Measurements from ENCODE around the gene OMG.
"Not testable (repeated sequence)": the region's sequence is repeated elsewhere in the genome, so short reads cannot be mapped to it uniquely, and the experiment has no call there.

Gene OMG, protein sequence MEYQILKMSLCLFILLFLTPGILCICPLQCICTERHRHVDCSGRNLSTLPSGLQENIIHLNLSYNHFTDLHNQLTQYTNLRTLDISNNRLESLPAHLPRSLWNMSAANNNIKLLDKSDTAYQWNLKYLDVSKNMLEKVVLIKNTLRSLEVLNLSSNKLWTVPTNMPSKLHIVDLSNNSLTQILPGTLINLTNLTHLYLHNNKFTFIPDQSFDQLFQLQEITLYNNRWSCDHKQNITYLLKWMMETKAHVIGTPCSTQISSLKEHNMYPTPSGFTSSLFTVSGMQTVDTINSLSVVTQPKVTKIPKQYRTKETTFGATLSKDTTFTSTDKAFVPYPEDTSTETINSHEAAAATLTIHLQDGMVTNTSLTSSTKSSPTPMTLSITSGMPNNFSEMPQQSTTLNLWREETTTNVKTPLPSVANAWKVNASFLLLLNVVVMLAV

GRCh38 chr17:31297090-31297489 lies at the start of gene OMG:
OMG (minus strand) TSS chr17:31297239; CDS start chr17:31296331, 908 bp downstream.
- DNase-seq (ENCODE audit: low read depth), result no peak

- not testable (repeated sequence) for DNase-seq (ENCODE audit: low read depth)
Observed at GRCh38 chr17:31345191-31345747, 48.2 kb upstream of the OMG start.

DNA sequence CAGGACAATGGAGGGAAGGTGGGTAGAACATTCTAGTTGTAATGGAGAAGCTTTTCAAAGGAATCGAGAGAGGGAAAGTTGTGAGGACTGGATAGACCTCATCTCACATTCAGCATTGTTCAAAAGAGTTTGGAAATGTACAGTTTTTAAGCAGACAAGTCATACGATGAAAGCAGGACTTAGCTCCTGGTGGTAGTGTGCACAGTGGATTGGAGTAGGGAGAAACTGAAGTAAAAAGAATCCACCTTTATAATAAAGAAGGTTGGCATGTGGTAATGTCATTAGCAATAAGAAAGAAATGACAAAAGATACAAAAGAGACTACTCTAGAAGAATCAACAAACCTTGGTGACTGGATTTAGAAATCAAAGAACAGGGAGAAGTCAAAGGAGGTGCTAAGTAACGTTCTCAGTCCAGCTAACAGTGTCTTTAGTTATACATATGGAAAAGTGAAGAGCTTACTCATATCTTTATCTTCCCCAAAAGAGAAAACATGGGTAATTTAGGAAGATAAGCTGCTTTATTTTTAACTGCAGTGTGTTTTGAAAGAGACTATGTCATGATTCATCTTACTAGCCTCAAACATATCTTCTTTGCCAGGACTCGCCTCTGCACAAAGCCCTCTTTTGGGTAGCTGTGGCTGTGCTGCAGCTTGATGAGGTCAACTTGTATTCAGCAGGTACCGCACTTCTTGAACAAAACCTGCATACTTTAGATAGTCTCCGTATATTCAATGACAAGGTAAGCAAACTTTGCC lies 43.0 kb upstream of the OMG start:
- peak; percentile 84 for DNase-seq (ENCODE audit: low read depth)

GRCh38 chr17:31329221-31329620 lies 32.2 kb upstream of the OMG start:
- peak; percentile 50 for DNase-seq (ENCODE audit: low read depth)

- DNase-seq (ENCODE audit: low read depth), result peak; percentile 69
Observed at GRCh38 chr17:31328160-31328535, 31.1 kb upstream of the OMG start.

GRCh38 chr17:31327534-31328159 lies 30.6 kb upstream of the OMG start:
- DNase-seq (ENCODE audit: low read depth), result peak; percentile 90

- no peak for DNase-seq (ENCODE audit: low read depth)
Observed at GRCh38 chr17:31323551-31323950, 26.5 kb upstream of the OMG start.

GRCh38 chr17:31321966-31322365 lies 24.9 kb upstream of the OMG start:
- DNase-seq (ENCODE audit: low read depth), result no peak

DNA sequence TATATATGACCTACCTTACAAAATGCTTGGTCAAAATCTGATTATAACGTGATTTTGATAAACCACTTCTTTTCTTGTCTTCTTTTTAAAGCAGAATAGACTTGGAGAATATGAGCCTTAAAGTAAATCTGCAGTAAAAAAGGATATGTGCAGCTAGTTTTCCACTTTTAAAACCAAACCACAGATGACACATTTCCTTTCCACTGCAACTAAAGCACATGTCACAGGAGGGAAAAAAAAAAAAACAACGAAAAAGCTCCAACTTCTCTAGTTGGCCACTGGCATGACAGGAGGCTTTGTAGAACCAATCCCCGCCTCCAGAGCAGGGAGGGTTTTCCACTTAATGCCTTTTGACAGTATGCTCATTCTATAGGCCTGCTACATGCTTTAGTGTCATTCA lies 24.4 kb upstream of the OMG start, which contains the start of gene EVI2A:
EVI2A (minus strand) TSS at position 142 of the 400 bp plus-strand sequence. CDS start 2,609 bp downstream, outside the sequence.
- DNase-seq (ENCODE audit: low read depth), result peak; percentile 86

DNA sequence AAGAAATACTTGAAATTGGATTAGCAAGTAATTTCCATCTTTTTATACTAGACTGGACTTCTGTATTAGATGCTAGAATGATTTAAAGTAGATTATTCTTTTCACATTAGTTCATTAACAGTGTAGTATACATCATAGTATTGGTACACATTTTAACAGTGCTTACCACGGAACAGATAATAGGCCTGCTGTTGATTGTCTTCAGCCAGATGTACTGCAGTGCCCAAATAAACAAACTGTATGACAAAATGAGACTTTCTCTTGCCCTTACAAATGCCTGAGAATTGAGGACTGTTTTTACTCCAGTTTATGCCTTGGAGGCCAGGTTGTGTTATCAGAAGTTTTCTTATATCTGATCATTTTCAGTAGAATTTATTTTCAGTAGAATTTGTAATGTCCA lies 23.8 kb upstream of the OMG start:
- DNase-seq (ENCODE audit: low read depth), result peak; percentile 24

GRCh38 chr17:31320241-31320640 lies 23.2 kb upstream of the OMG start:
- DNase-seq (ENCODE audit: low read depth), result no peak

DNA sequence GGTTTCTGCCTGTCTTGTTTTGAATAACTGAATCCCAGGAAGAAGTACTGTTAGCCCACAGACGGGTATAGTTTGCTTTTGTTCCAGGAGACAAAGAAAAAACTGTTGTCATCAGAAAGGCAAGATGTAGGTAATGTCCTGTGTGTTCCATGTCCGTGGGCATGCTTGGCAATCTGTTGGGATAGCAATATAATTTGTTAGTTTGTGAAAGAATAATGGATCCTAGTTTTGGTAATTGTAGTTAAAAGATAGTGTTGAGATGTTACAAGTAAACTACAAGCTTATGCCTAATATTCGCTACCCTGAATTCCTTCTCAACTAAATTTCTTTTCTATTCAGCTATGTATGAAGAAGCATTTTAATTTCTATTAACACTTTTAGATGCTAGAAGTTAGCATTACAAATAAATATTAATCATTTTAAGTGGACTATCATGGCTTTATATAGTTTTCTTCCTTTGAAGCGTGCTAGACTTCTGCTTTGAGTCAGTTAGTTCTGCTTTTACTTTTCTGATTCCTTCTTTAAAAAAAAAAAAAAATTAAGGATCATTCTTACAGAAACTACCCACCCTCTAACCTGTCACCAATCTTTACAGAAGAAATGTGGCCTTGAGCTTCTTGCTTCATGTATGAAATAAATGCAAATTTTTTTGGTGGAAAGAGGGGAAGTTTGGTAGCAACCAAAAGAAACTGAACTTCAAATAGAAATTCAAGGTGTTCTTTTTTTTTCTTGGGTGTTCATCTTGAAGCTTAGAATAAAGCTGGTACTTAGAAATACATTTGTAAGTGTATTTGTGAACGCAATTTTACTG lies 22.0 kb upstream of the OMG start:
- DNase-seq (ENCODE audit: low read depth), result no peak

- no peak for DNase-seq (ENCODE audit: low read depth)
Observed at GRCh38 chr17:31318298-31318801, 21.3 kb upstream of the OMG start.

- DNase-seq (ENCODE audit: low read depth), result no peak
Observed at GRCh38 chr17:31314782-31315100, 17.7 kb upstream of the OMG start.

DNA sequence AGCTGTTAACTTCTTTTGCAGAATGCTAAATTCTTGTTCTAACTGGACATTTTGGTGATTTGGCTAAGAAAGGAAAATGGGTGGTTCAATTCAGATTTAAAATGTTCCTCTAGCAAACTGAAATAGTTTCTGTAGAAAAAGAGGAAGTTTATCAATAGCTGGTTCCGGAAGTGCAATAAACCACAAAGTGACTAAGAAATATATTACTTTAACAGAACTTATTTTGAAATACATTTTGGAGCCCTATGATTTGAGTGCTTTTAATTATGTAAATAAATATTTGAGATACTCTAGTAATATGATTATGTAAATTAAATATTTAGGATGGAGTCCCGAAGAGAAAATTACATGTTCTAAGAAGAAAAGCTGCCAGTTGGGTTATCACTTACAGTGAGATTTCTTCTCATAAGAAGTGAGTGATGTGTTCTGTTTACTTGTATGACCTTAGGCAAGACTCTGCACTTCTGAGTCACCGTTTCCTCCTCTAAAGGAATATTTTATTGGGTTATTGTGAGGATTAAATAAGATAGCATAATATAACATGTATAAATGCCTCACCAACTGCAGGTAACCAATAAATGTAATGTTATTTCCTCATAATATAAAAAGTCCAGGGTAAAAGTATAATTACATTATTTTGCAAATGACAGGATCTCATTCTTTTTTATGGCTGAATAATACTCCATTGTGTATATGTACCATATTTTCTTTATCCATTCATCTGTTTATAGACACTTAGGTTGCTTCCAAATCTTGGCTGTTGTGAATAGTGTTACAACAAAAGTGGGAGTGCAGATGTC lies 17.1 kb upstream of the OMG start, which contains the start of gene EVI2B:
EVI2B (minus strand) TSS at position 73 of the 800 bp plus-strand sequence. CDS start 8,445 bp downstream, outside the sequence.
- peak; percentile 72 for DNase-seq (ENCODE audit: low read depth)

GRCh38 chr17:31312223-31312622 lies 15.2 kb upstream of the OMG start:
- not testable (repeated sequence) for DNase-seq (ENCODE audit: low read depth)

- DNase-seq (ENCODE audit: low read depth), result no peak
Observed at GRCh38 chr17:31311526-31311925, 14.5 kb upstream of the OMG start.

- no peak for DNase-seq (ENCODE audit: low read depth)
Observed at GRCh38 chr17:31310886-31311285, 13.8 kb upstream of the OMG start.

GRCh38 chr17:31310260-31310659 lies 13.2 kb upstream of the OMG start:
- no peak for DNase-seq (ENCODE audit: low read depth)

DNA sequence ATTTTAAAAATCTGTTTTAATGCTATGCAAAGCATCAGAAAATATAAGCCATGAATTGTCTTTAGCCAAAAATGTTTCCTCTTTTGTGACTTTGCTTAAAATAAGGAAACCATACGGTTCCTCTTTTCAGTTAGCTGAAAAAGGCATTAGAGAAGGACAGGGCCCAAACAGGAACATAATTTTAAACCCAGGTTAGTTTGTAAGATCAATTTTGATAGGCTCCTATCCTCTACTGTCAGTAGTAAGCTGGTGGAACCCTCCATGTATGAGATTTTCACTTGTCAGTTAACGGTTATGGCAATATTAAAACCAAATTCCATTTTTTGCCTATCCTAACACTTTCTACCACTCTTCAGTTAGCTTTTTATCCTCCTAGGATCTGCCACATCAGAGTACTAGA lies 12.5 kb upstream of the OMG start:
- no peak for DNase-seq (ENCODE audit: low read depth)

All from EH (cell line).